DMS153 treated with DMSO at 0.1 percent for 48 hours (cell line): Measurements from ENCODE around the gene CAMSAP1.

ENCODE experiments used
- DNase-seq: peaks from one replicate; lab custom pipeline; 2025; ENCODE audit not compliant: unreplicated experiment; lab: John Stamatoyannopoulos, UW

Gene CAMSAP1

DNA sequence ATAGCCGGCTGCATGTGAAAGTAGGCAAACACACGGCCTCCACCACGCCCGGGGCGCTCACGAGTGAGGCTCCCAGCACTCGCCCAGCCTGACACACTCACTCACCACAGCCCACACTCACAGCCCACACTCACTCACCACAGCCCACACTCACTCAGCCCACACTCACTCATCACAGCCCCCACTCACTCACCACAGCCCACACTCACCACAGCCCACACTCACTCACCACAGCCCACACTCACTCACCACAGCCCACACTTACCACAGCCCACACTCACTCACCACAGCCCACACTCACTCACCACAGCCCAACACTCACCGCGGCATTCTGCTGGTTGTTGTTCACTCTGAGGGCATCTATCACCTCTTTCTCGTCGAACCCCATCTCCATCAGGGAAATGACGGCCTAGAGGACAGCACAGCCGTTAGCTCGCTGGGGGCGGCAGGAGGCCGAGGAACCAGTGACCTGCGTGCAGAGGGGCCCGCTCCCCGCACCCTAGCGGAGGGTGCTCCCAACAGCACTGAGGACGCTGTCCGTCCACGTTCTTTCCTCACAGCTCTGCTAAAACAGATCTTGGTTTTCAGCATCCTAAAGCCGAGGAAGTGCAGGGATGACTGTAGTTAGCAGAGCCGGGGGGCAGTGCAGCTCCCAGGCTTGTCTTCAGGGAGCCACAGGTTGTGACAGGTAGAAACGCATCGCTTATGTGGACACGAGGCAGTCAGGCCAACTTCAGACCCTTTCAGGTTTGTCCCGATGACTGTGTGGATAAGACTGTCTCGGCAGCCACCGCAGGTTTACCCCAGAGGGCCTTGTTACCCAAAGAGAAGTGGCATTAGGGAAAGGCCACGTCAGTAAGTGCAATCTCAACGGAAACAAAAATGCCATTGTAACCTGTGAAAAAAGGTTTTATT is 32.3 kb upstream of the CAMSAP1 start:
- DNase-seq: no peak

- DNase-seq: no peak
Measured at GRCh38 chr9:135937521-135938489, 30.5 kb upstream of the CAMSAP1 start.

- DNase-seq: no peak
Measured at GRCh38 chr9:135933114-135933513, 25.8 kb upstream of the CAMSAP1 start.

DNA sequence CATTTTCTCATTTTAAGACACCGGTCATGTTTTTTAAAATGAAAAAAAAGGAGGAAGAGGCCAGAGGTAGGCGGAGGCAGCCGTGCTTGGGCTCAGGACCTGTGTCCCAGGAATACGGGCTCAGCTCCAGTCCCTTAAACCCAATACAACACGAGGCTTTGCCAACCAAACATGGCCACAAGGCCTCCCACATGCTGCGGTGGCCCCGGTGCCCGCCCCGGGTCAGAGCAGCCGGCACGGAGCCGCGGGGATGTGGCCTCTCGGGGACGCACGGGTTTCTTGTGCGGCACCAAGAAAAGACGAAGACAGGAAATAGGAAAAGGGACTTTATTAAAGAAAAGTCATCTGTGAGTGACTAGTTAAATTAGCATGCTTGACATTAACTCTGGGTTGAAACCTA is 25.3 kb upstream of the CAMSAP1 start:
- DNase-seq: no peak

GRCh38 chr9:135931349-135931820 is 24.0 kb upstream of the CAMSAP1 start:
- no peak for DNase-seq

DNA sequence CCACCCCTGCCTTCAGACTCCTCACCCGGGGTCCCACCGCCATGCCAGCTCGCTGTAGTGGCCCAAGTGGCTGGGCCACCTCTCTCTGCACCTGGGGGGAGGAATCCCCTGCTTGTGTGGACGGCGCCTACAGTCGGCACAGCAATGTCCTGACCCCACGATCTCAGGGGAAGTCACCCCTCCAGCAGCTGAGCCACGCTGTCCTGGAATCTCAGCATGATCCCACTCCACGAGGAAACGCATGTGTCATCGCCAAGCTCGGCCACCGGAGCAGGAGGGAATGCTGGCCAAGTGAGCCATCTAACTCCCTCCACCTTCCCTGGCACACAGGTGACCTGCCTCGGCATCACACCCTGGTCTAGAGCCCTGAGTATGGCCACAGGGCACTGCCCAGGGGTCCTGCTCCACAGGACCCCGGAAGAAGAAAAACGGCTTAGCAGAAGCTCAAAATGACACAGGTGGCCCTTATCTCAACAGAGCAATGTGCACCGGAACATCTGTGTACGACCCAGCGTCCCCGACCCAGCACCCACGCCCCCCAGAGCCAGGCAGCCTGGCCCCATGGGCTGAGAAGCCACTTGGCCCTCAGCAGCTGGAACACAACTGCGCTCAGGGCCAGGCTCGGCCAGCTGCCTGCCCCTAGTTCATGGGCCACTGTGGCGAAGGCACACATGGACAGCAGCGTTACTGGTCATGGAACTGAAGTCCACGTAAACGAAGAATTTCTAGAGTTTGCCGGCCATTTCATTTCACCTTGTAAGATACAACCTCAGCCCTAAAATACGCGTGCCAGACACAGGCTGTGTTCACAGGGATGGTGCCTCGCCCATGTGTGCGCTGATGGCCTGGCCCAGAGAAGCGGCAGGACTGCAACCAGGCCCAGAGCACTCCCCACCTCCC is 23.4 kb upstream of the CAMSAP1 start:
- DNase-seq: no peak

- DNase-seq: no peak
Measured at GRCh38 chr9:135929656-135930445, 22.5 kb upstream of the CAMSAP1 start.

GRCh38 chr9:135928731-135929655 is 21.6 kb upstream of the CAMSAP1 start:
- DNase-seq: no peak

- no peak for DNase-seq
Measured at GRCh38 chr9:135928074-135928730, 20.9 kb upstream of the CAMSAP1 start.

DNA sequence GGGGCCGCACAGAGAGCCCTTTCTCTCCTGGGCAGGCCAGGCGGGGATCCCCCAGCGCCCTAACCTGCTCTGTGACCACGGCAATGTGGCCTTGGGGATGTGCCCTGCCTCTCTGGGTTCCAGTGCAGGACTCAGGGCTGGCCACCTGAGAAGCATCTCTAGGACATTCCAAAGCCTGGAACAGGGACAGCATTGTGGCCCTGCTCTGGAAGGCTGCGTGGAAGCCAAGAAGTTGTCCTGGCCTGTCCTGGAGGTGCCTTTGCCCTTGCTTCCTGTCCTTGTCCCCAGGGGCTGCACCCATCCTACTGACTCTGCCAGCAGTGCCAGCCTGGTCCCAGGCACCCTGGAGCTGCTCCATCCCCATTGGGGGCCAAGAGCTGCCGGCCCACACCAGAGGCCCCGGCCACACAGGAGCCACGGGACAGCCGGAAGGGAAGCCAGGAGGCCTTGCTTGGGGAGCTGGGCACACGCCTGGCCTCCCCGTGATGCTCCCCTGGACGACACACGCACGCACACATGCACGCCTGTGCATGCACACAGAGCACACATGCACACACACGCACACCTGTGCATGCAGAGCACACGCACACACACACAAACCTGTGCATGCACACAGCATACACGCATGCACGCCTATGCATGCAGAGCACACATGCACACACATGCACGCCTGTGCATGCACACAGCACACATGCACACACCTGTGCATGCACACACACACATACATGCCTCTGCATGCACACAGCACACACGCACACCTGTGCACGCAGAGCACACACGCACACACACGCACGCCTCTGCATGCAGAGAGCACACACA is 20.1 kb upstream of the CAMSAP1 start:
- no peak for DNase-seq

GRCh38 chr9:135926402-135927194 is 19.3 kb upstream of the CAMSAP1 start:
- DNase-seq: no peak

GRCh38 chr9:135925496-135926133 is 18.3 kb upstream of the CAMSAP1 start:
- DNase-seq: no peak

GRCh38 chr9:135924628-135925338 is 17.4 kb upstream of the CAMSAP1 start:
- DNase-seq: no peak

DNA sequence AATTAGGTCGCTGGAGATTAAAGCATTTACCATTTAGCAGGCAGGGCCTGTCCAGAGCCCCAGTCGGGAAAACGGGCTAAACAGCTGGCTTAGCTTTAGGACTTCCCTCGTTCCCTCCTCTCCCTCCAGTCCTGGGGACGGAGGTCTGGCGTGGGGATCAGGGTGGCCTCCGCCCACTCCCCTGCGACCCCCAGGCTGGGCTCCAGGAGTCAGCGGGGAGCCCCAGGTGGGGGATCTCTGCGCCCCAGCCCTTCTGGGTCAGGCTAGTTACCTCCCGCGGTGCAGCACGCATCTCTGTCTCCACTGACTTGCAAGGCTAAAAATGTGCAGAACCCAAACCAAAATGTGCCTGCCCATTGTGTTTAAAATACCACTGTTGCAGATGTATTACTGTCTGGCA is 16.2 kb upstream of the CAMSAP1 start:
- no peak for DNase-seq

- DNase-seq: no peak
Measured at GRCh38 chr9:135921749-135922310, 14.5 kb upstream of the CAMSAP1 start.
